GM12878 (cell line): ENCODE data around the gene CTIF. TPM values are rescaled to one million over a fixed set of nuclear protein-coding genes. Genes with fewer than 3 reads are reported as not detected.
A peak's percentile ranks its signal among the peaks of the same experiment; 100 is the strongest.

ENCODE experiments used
- ATAC-seq: fragments of 200-7000 bp; cut with Tn5 transposase; 3 replicates; pipeline ENCODE4 v1.9.1; 2020; ENCODE audit warnings: mild to moderate bottlenecking, moderate library complexity
- BruUV-seq: library from RNA; stranded (reverse); fragments of 400-500 nt; replicated peaks from 2 replicates; lab custom pipeline; 2021; lab: Mats Ljungman, UMichigan
- CTCF ChIA-PET: fragments of 300-600 bp; sonication (Branson Sonifier 250); formaldehyde crosslinking; extraction: SDS; loops from one replicate; lab custom pipeline; 2021; ENCODE audit warnings: inconsistent platforms; lab: Yijun Ruan, JAX
- POLR2A ChIA-PET: fragments of 350-600 bp; formaldehyde crosslinking; extraction: SDS; loops from one replicate; lab custom pipeline; 2021; ENCODE audit warnings: inconsistent platforms; lab: Charles Lee
- RAD21 ChIA-PET: fragments of 300-600 bp; sonication (Branson Sonifier 250); formaldehyde crosslinking; loops from one replicate; lab custom pipeline; 2023; ENCODE audit warnings: antibody characterized with exemption; ENCODE audit not compliant: unreplicated experiment; lab: Charles Lee
- SMC1A ChIA-PET: fragments of 300-600 bp; sonication (Branson Sonifier 250); formaldehyde crosslinking; loops from one replicate; lab custom pipeline; 2023; ENCODE audit not compliant: unreplicated experiment, uncharacterized antibody; lab: Charles Lee
- DNase-seq: peaks from one replicate; pipeline ENCODE4 v3.0.0-alpha.2; 2011; ENCODE audit warnings: low read depth, low spot score
- FAIRE-seq: peaks from 3 replicates; lab custom pipeline; 2011; peaks lifted over from hg19 to GRCh38; lab: Jason Lieb, UNC
- H2AFZ ChIP-seq: 2 replicates; pipeline ENCODE4 v1.6.0; 2011; ENCODE audit warnings: low read depth, low read length, control low read depth; ENCODE audit not compliant: control insufficient read depth
- H3K27ac ChIP-seq: 2 replicates; pipeline ENCODE4 v1.5.1; 2011; ENCODE audit warnings: control low read depth; ENCODE audit not compliant: control insufficient read depth, insufficient read depth
- H3K27me3 ChIP-seq, 2 experiments: replicated peaks in 1 of 2; 2 replicates each; pipeline versions ENCODE4 v1.6.0 to v1.6.1; 2011; ENCODE audit warnings: low read length in 1 of 2; ENCODE audit not compliant: control insufficient read depth in 2 of 2, insufficient read depth in 2 of 2
- H3K36me3 ChIP-seq, 2 experiments: 2 replicates each; pipeline ENCODE4 v1.5.1; 2011; ENCODE audit warnings: low read length in 1 of 2; ENCODE audit not compliant: control insufficient read depth in 2 of 2, insufficient read depth in 2 of 2
- H3K4me1 ChIP-seq: 2 replicates; pipeline ENCODE4 v1.6.1; 2011; ENCODE audit warnings: mild to moderate bottlenecking, low read length, moderate library complexity, mixed read lengths; ENCODE audit not compliant: control insufficient read depth, insufficient read depth
- H3K4me2 ChIP-seq: 2 replicates; pipeline ENCODE4 v1.6.0; 2011; ENCODE audit warnings: control low read depth; ENCODE audit not compliant: control insufficient read depth, insufficient read depth
- H3K4me3 ChIP-seq: fragments of 200-600 bp; sonication (generic); 2 replicates; pipeline ENCODE4 v1.5.1; 2016
- H3K79me2 ChIP-seq: 2 replicates; pipeline ENCODE4 v1.6.0; 2011; ENCODE audit warnings: low read length; ENCODE audit not compliant: control insufficient read depth, insufficient read depth
- H3K9ac ChIP-seq: 2 replicates; pipeline ENCODE4 v1.8.0; 2011; ENCODE audit warnings: low read length, control low read depth, mixed read lengths; ENCODE audit not compliant: control insufficient read depth, insufficient read depth
- H3K9me3 ChIP-seq: replicated peaks from 3 replicates; pipeline ENCODE4 v1.5.1; 2011; ENCODE audit warnings: mild to moderate bottlenecking, low read length; ENCODE audit not compliant: control insufficient read depth, insufficient read depth
- H4K20me1 ChIP-seq: 2 replicates; pipeline ENCODE4 v1.6.0; 2011; ENCODE audit not compliant: control insufficient read depth, insufficient read depth
- ATF3 ChIP-seq: IDR thresholded peaks from 2 replicates; pipeline ENCODE4 v1.6.1; 2011; ENCODE audit warnings: low read depth, mild to moderate bottlenecking, low read length, moderate library complexity, borderline replicate concordance; ENCODE audit errors: extremely low read depth
- BHLHE40 ChIP-seq, 2 experiments: fragments of 450-650 bp in 1 of 2; IDR thresholded peaks; 2 replicates each; pipeline ENCODE4 v1.6.1; 2011 to 2017; ENCODE audit warnings: low read depth in 2 of 2, borderline replicate concordance in 1 of 2, improper control_type of control experiment in 1 of 2, low read length in 1 of 2, mild to moderate bottlenecking in 1 of 2
- CBFB ChIP-seq: IDR thresholded peaks from 2 replicates; pipeline ENCODE4 v1.6.1; 2016; ENCODE audit warnings: antibody characterized with exemption, low read depth
- CHD2 ChIP-seq: IDR thresholded peaks from 2 replicates; pipeline ENCODE4 v1.6.1; 2011; ENCODE audit warnings: low read depth, low read length, improper control_type of control experiment, borderline replicate concordance
- CREB1 ChIP-seq: IDR thresholded peaks from 2 replicates; pipeline ENCODE4 v1.6.1; 2012; ENCODE audit warnings: low read depth, mild to moderate bottlenecking, inconsistent platforms
- CREM ChIP-seq: IDR thresholded peaks from 2 replicates; pipeline ENCODE4 v1.6.1; 2014; ENCODE audit warnings: antibody characterized with exemption, low read depth
- EED ChIP-seq: sonication (generic); IDR thresholded peaks from 2 replicates; pipeline ENCODE4 v1.6.1; 2016; ENCODE audit warnings: antibody characterized with exemption, low read depth
- EP300 ChIP-seq, 2 experiments: fragments of 150-350 bp in 1 of 2; IDR thresholded peaks; 2 replicates each; pipeline ENCODE4 v1.6.1; 2011 to 2012; ENCODE audit warnings: low read depth in 2 of 2, low read length in 2 of 2, borderline replicate concordance in 1 of 2, improper control_type of control experiment in 1 of 2, inconsistent platforms in 1 of 2; ENCODE audit not compliant: control insufficient read depth in 1 of 2
- MXI1 ChIP-seq: fragments of 150-350 bp; IDR thresholded peaks from 2 replicates; pipeline ENCODE4 v1.6.1; 2011; ENCODE audit warnings: low read depth, mild to moderate bottlenecking, inconsistent platforms, low read length, improper control_type of control experiment
- NBN ChIP-seq: fragments of 450-650 bp; IDR thresholded peaks from 2 replicates; pipeline ENCODE4 v1.6.1; 2016
- RBBP5 ChIP-seq: fragments of 200-600 bp; sonication (generic); conservative IDR thresholded peaks from 2 replicates; pipeline ENCODE4 v1.6.1; 2016
- SUPT20H ChIP-seq: IDR thresholded peaks from 2 replicates; pipeline ENCODE4 v1.6.1; 2011; ENCODE audit warnings: low read depth, mild to moderate bottlenecking, low read length, moderate library complexity, borderline replicate concordance; ENCODE audit not compliant: control insufficient read depth
- ZNF24 ChIP-seq: fragments of 450-650 bp; IDR thresholded peaks from 2 replicates; pipeline ENCODE4 v1.6.1; 2017; ENCODE audit warnings: antibody characterized with exemption, mild to moderate bottlenecking
- ZNF274 ChIP-seq: IDR thresholded peaks from one replicate; pipeline ENCODE4 v1.8.0; 2011; ENCODE audit not compliant: insufficient read length, insufficient read depth
- ZNF384 ChIP-seq: IDR thresholded peaks from 2 replicates; pipeline ENCODE4 v1.6.1; 2012; ENCODE audit warnings: low read depth, mild to moderate bottlenecking, low read length, improper control_type of control experiment, borderline replicate concordance
- WGBS: methylation state at CpG from one replicate; pipeline ENCODE4 v1.1.6; 2016; ENCODE audit warnings: low lambda C conversion rate; ENCODE audit not compliant: insufficient replicate concordance, insufficient coverage; ENCODE audit errors: missing lambda C conversion rate; 5-methylcytosine and 5-hydroxymethylcytosine counted together
- in situ Hi-C: fragments of 300-500 bp; cut with MboI; formaldehyde crosslinking; loops from 9 replicates; pipeline ENCODE4 v1.14.3; 2018; ENCODE audit warnings: mixed read lengths
- intact Hi-C: fragments of 100-400 bp; cut with micrococcal nuclease; formaldehyde crosslinking; loops from one replicate; pipeline ENCODE4 v1.14.2; 2022; ENCODE audit not compliant: unreplicated experiment
- polyA plus RNA-seq, 11 experiments: library from polyadenylated mRNA; depleted of rRNA in 4 of 11; unstranded in 6 of 11; stranded (reverse) in 5 of 11; fragments of >200 nt; fragmentation: Nextera tagmentation in 4 of 11; fragmentation: Illumina TruSeq in 1 of 11; extraction: Ambion mirVana in 4 of 11; extraction: Trizol in 1 of 11; gene quantifications; 1 replicate in 1 of 11; 2 replicates in 10 of 11; pipeline versions ENCODE4 v1.2.1 to v1.2.3, GENCODE V29; 2011 to 2016; ENCODE audit warnings: inconsistent platforms in 2 of 11, missing spikeins in 2 of 11, low read depth in 1 of 11
- total RNA-seq, 4 experiments: library from RNA; depleted of rRNA in 3 of 4; stranded (reverse); fragments of >200 nt in 3 of 4; fragmentation: Illumina TruSeq in 1 of 4; extraction: Trizol in 1 of 4; gene quantifications; 2 replicates each; pipeline versions ENCODE4 v1.2.1 to v1.2.3, GENCODE V29; 2013 to 2021
- TF ChIP-seq, protein P1 (sequence below): fragments of 450-650 bp; IDR thresholded peaks from 2 replicates; pipeline ENCODE4 v1.6.1; 2017; ENCODE audit warnings: mild to moderate bottlenecking

CTIF gene
- total and polyA plus RNA-seq, 10 of the 15 experiments (the other 5 are each of a cell fraction or from before 2014, with no cell fraction given) = 0.06 to 11.6 (median 2.5) TPM

GRCh38 chr18:48751727-48752468, 213.1 kb downstream of the CTIF start:
- in situ Hi-C loops = no loop called here
- BruUV-seq = no TSS peak
- POLR2A ChIA-PET = interaction anchor here (1.4 kb wide), 1 partner anchor 28 kb away, joined by 4 read pairs; no protein-coding TSS in a partner anchor

DNA sequence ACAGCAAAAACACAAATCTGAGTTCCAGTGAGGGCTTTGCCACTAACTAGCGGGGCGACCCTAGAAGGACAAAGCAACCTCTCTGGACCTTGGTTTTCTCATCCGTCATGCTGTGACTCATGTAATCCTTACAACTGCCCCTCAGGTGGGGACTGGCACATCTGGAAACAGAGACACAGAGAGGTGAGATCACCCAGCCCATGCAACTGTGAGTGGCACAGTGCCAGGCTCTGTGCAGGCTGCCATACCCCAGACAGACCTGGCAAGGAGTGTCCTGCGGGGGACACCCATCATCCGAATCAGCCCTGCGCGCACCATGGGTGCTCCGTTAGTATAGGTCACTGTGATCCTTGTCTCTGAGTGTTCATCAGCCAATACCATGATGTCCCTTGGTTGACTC, 213.6 kb downstream of the CTIF start:
- in situ Hi-C loops = no loop called here
- intact Hi-C loops = no loop called here
- POLR2A ChIA-PET = no interaction called here
- SMC1A ChIA-PET = interaction anchor here (3.1 kb wide), 1 partner anchor 37 kb away, joined by 10 read pairs; no protein-coding TSS in a partner anchor
- Histone ChIP-seq H3K27me3 (no peaks in the 10 kb centered on the region), H3K4me3 (no peak overlapping the region), H3K27ac (no peak overlapping the region), H2AFZ (no peak overlapping the region), H3K9me3 (no peaks in the 10 kb centered on the region; the same call in 2 of the 3 replicates), H3K36me3 (no peaks in the 10 kb centered on the region), H3K4me2 (no peak overlapping the region), H3K9ac (no peak overlapping the region), H4K20me1 (no peaks in the 10 kb centered on the region), H3K79me2 (no peaks in the 10 kb centered on the region), H3K4me1 (peaks cover 41% of the 10 kb centered on the region)
- CTCF ChIA-PET = no interaction called here
- RAD21 ChIA-PET = no interaction called here
- FAIRE-seq (no peak), ATAC-seq (no peak), DNase-seq (no peak)
- WGBS = 93% methylated on average over 8 of the region's 8 CpGs
- BruUV-seq = no TSS peak
- TF ChIP-seq RBBP5 (no peak), ATF3 (no peak), SUPT20H (no peak), BHLHE40 (IDR thresholded peaks at IDR 0.05; ENCODE audit: borderline replicate concordance in 1 of 2, low read depth in 2 of 2, low read length in 1 of 2) (no peak), CREM (no peak), CHD2 (no peak), EP300 (IDR thresholded peaks at IDR 0.05; ENCODE audit: borderline replicate concordance in 1 of 2, control insufficient read depth in 1 of 2, low read depth in 2 of 2, low read length in 2 of 2) (no peak), NBN (no peak), EED (no peak), ZNF384 (no peak), CBFB (no peak), CREB1 (no peak), ZNF274 (no peak)
- TF ChIP-seq, protein P1, sequence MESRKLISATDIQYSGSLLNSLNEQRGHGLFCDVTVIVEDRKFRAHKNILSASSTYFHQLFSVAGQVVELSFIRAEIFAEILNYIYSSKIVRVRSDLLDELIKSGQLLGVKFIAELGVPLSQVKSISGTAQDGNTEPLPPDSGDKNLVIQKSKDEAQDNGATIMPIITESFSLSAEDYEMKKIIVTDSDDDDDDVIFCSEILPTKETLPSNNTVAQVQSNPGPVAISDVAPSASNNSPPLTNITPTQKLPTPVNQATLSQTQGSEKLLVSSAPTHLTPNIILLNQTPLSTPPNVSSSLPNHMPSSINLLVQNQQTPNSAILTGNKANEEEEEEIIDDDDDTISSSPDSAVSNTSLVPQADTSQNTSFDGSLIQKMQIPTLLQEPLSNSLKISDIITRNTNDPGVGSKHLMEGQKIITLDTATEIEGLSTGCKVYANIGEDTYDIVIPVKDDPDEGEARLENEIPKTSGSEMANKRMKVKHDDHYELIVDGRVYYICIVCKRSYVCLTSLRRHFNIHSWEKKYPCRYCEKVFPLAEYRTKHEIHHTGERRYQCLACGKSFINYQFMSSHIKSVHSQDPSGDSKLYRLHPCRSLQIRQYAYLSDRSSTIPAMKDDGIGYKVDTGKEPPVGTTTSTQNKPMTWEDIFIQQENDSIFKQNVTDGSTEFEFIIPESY = no peak

More at GRCh38 chr18:48751727-48752468, 213.1 kb downstream of the CTIF start:
- TF ChIP-seq ZNF24 = peak; percentile 94
- no peak for TF ChIP-seq MXI1
- Histone ChIP-seq H3K4me2 (no peak overlapping the region), H3K4me3 (no peak overlapping the region), H3K9me3 (no peaks in the 10 kb centered on the region; the same call in 2 of the 3 replicates), H3K79me2 (no peaks in the 10 kb centered on the region), H3K4me1 (peaks cover 40% of the 10 kb centered on the region), H3K27me3 (no peaks in the 10 kb centered on the region), H3K36me3 (no peaks in the 10 kb centered on the region), H2AFZ (no peak overlapping the region), H4K20me1 (no peaks in the 10 kb centered on the region), H3K27ac (no peak overlapping the region), H3K9ac (no peak overlapping the region)
- DNase-seq = no peak
- ChIA-PET RAD21 (no interaction called here), CTCF (interaction anchor here (0.6 to 1.2 kb wide), 2 partner anchors 18 to 37 kb away, joined by 3 to 4 read pairs; no protein-coding TSS in a partner anchor), SMC1A (interaction anchor here (3.1 kb wide), 1 partner anchor 37 kb away, joined by 10 read pairs; no protein-coding TSS in a partner anchor)
- intact Hi-C loops = no loop called here
- no peak for ATAC-seq
- WGBS = 92% methylated on average over 8 of the region's 8 CpGs
- no peak for FAIRE-seq
